HG02623 (cell line): ENCODE results near the gene GDI2.
"Not testable (repeated sequence)": the region's sequence is repeated elsewhere in the genome, so short reads cannot be mapped to it uniquely, and the experiment has no call there.

ENCODE experiments used
- ATAC-seq: cut with Tn5 transposase; IDR thresholded peaks from one replicate; pipeline ENCODE4 v1.9.1; 2021; ENCODE audit warnings: moderate library complexity; ENCODE audit not compliant: unreplicated experiment

The GDI2 gene

GRCh38 chr10:5788969-5789368 lies 24.3 kb downstream of the GDI2 start:
- ATAC-seq: no peak

- ATAC-seq: no peak
Measured at GRCh38 chr10:5783300-5783699, 29.9 kb downstream of the GDI2 start.

GRCh38 chr10:5782174-5782573 lies 31.1 kb downstream of the GDI2 start:
- ATAC-seq: no peak

- ATAC-seq: no peak
Measured at GRCh38 chr10:5779730-5780129, 33.5 kb downstream of the GDI2 start.

GRCh38 chr10:5777758-5778157 lies 35.5 kb downstream of the GDI2 start:
- ATAC-seq: not testable (repeated sequence)

- ATAC-seq: no peak
Measured at GRCh38 chr10:5776881-5777197, 36.4 kb downstream of the GDI2 start.

GRCh38 chr10:5776136-5776880 lies 36.9 kb downstream of the GDI2 start:
- no peak for ATAC-seq

- ATAC-seq: no peak
Measured at GRCh38 chr10:5775685-5776084, 37.5 kb downstream of the GDI2 start.

GRCh38 chr10:5774987-5775620 lies 38.1 kb downstream of the GDI2 start:
- no peak for ATAC-seq

GRCh38 chr10:5766189-5766588 lies 47.0 kb downstream of the GDI2 start:
- no peak for ATAC-seq

- no peak for ATAC-seq
Measured at GRCh38 chr10:5765617-5766016, 47.6 kb downstream of the GDI2 start.

- ATAC-seq: no peak
Measured at GRCh38 chr10:5764422-5765297, 48.6 kb downstream of the GDI2 start.

- no peak for ATAC-seq
Measured at GRCh38 chr10:5762531-5762930, 50.7 kb downstream of the GDI2 start.

GRCh38 chr10:5761220-5761619 lies 52.0 kb downstream of the GDI2 start:
- ATAC-seq: no peak

- no peak for ATAC-seq
Measured at GRCh38 chr10:5760515-5760914, 52.7 kb downstream of the GDI2 start.

GRCh38 chr10:5758927-5759326 lies 54.3 kb downstream of the GDI2 start:
- ATAC-seq: no peak

- ATAC-seq: no peak
Measured at GRCh38 chr10:5757766-5758517, 55.3 kb downstream of the GDI2 start.

- no peak for ATAC-seq
Measured at GRCh38 chr10:5752301-5752871, 60.8 kb downstream of the GDI2 start.

GRCh38 chr10:5751601-5752253 lies 61.5 kb downstream of the GDI2 start:
- ATAC-seq: no peak

GRCh38 chr10:5748394-5748803 lies 64.8 kb downstream of the GDI2 start:
- no peak for ATAC-seq
